ENCODE data around the gene ABCC3.

ABCC3 gene

GRCh38 chr17:50633683-50634082, 998 bp upstream of the ABCC3 start:
- TF ChIP-seq POLR2AphosphoS5 (IDR thresholded peaks at IDR 0.05; ENCODE audit: low read depth), result no peak
- TF ChIP-seq CTCF (IDR thresholded peaks at IDR 0.05; ENCODE audit: insufficient read depth, low read length), result no peak
- no peak for TF ChIP-seq GABPA (IDR thresholded peaks at IDR 0.05; ENCODE audit: low read depth)
- no peak for TF ChIP-seq SPI1 (IDR thresholded peaks at IDR 0.05; ENCODE audit: borderline replicate concordance, low read depth)
- TF ChIP-seq REST (IDR thresholded peaks at IDR 0.05; ENCODE audit: insufficient replicate concordance, low read depth), result no peak
- no peak for DNase-seq (ENCODE audit: low read depth in 1 of 2, low spot score in 1 of 2)
- H3K4me3 ChIP-seq (replicated peaks; ENCODE audit: insufficient read depth, low read length), result no peak overlapping the region
- no peak overlapping the region for H3K27ac ChIP-seq (replicated peaks)
- peaks cover 49% of the 10 kb centered on the region for H3K27me3 ChIP-seq (ENCODE audit: insufficient read depth, poor library complexity, severe bottlenecking)

- DNase-seq (ENCODE audit: low read depth in 1 of 2, low spot score in 1 of 2), result no peak
- Histone ChIP-seq H3K27ac (replicated peaks) (no peak overlapping the region), H3K27me3 (ENCODE audit: insufficient read depth, poor library complexity, severe bottlenecking) (peaks cover 38% of the 10 kb centered on the region), H3K4me3 (replicated peaks; ENCODE audit: insufficient read depth, low read length) (0 out of 2 replicates have a peak overlapping the region, but pooled peaks have one; percentile 3)
- TF ChIP-seq REST (IDR thresholded peaks at IDR 0.05; ENCODE audit: insufficient replicate concordance, low read depth), result no peak
- TF ChIP-seq GABPA (IDR thresholded peaks at IDR 0.05; ENCODE audit: low read depth), result no peak
- TF ChIP-seq SPI1 (IDR thresholded peaks at IDR 0.05; ENCODE audit: borderline replicate concordance, low read depth), result no peak
- no peak for TF ChIP-seq CTCF (IDR thresholded peaks at IDR 0.05; ENCODE audit: insufficient read depth, low read length)
- TF ChIP-seq POLR2AphosphoS5 (IDR thresholded peaks at IDR 0.05; ENCODE audit: low read depth), result no peak
Observed at GRCh38 chr17:50634915-50635731, 442 bp downstream of the ABCC3 start.

- Histone ChIP-seq H3K27me3 (ENCODE audit: insufficient read depth, poor library complexity, severe bottlenecking) (peaks cover 36% of the 10 kb centered on the region), H3K4me3 (replicated peaks; ENCODE audit: insufficient read depth, low read length) (no peak overlapping the region), H3K27ac (replicated peaks) (no peak overlapping the region)
- DNase-seq (ENCODE audit: low read depth in 1 of 2, low spot score in 1 of 2), result no peak
- TF ChIP-seq GABPA (IDR thresholded peaks at IDR 0.05; ENCODE audit: low read depth) (no peak), REST (IDR thresholded peaks at IDR 0.05; ENCODE audit: insufficient replicate concordance, low read depth) (no peak), CTCF (IDR thresholded peaks at IDR 0.05; ENCODE audit: insufficient read depth, low read length) (no peak), POLR2AphosphoS5 (IDR thresholded peaks at IDR 0.05; ENCODE audit: low read depth) (no peak), SPI1 (IDR thresholded peaks at IDR 0.05; ENCODE audit: borderline replicate concordance, low read depth) (no peak)
Observed at GRCh38 chr17:50635732-50635981, 976 bp downstream of the ABCC3 start.

Measured in HL-60 (cell line).